K562 (cell line): ENCODE measurements around the gene FAR1. TPM values are rescaled to one million over a fixed set of nuclear protein-coding genes. Genes with fewer than 3 reads are reported as not detected.

Source experiments
- KAT8 ChIP-seq: fragments of 450-650 bp; IDR thresholded peaks from 2 replicates; pipeline ENCODE4 v1.6.1; 2016; ENCODE audit warnings: low read depth, mild to moderate bottlenecking
- NR2F6 ChIP-seq: fragments of 450-650 bp; formaldehyde crosslinking; IDR thresholded peaks from 2 replicates; pipeline ENCODE4 v1.4.0; 2020; ENCODE audit warnings: mild to moderate bottlenecking
- PHF8 ChIP-seq: fragments of 200-600 bp; sonication (generic); IDR thresholded peaks from 2 replicates; pipeline ENCODE4 v1.6.1; 2012; ENCODE audit warnings: mixed run types, mild to moderate bottlenecking, inconsistent platforms, low read length, moderate library complexity, borderline replicate concordance
- PML ChIP-seq: IDR thresholded peaks from 2 replicates; pipeline ENCODE4 v1.6.1; 2012; ENCODE audit warnings: low read length, inconsistent platforms
- POLR2G ChIP-seq: fragments of 200-400 bp; formaldehyde crosslinking; IDR thresholded peaks from 2 replicates; pipeline ENCODE4 v1.6.1; 2017; ENCODE audit warnings: low read depth, mild to moderate bottlenecking, antibody characterized with exemption, low read length, moderate library complexity
- RBM22 ChIP-seq: fragments of 200-400 bp; formaldehyde crosslinking; IDR thresholded peaks from 2 replicates; pipeline ENCODE4 v1.6.1; 2018; ENCODE audit warnings: low read length, low read depth; ENCODE audit not compliant: poor library complexity, severe bottlenecking
- STAT5A ChIP-seq: IDR thresholded peaks from 2 replicates; pipeline ENCODE4 v1.6.1; 2012; ENCODE audit warnings: low read length, inconsistent platforms, borderline replicate concordance
- ZNF175 ChIP-seq: fragments of 200-800 bp; sonication (Bioruptor generic); IDR thresholded peaks from 2 replicates; pipeline ENCODE4 v1.6.1; 2016; ENCODE audit warnings: low read depth, mild to moderate bottlenecking, missing genetic modification characterization, missing compliant biosample characterization
- ZNF263 ChIP-seq: sonication (generic); formaldehyde crosslinking; IDR thresholded peaks from 2 replicates; pipeline ENCODE4 v1.8.0; 2022; ENCODE audit warnings: mild to moderate bottlenecking, missing genetic modification reagents, borderline replicate concordance
- ZNF586 ChIP-seq: fragments of 450-650 bp; formaldehyde crosslinking; conservative IDR thresholded peaks from 2 replicates; pipeline ENCODE4 v1.4.0; 2020; ENCODE audit warnings: mild to moderate bottlenecking, moderate library complexity
- polyA plus RNA-seq, 8 experiments: library from polyadenylated mRNA; depleted of rRNA in 4 of 8; stranded (reverse) in 5 of 8; unstranded in 3 of 8; fragments of >200 nt; fragmentation: Nextera tagmentation in 2 of 8; fragmentation: Illumina TruSeq in 1 of 8; extraction: Ambion mirVana in 2 of 8; extraction: Trizol in 1 of 8; gene quantifications; 2 replicates each; pipeline versions ENCODE4 v1.2.1 to v1.2.3, GENCODE V29; 2011 to 2014; ENCODE audit warnings: inconsistent platforms in 1 of 8, missing spikeins in 1 of 8
- total RNA-seq, 7 experiments: library from RNA; depleted of rRNA in 6 of 7; stranded (reverse); fragments of >200 nt in 6 of 7; fragmentation: Illumina TruSeq in 2 of 7; extraction: Trizol in 2 of 7; gene quantifications; 2 replicates each; pipeline versions ENCODE4 v1.2.1 to v1.2.3, GENCODE V29; 2011 to 2021; ENCODE audit warnings: low replicate concordance in 1 of 7
- TF ChIP-seq, protein P1 (sequence below): sonication (generic); formaldehyde crosslinking; IDR thresholded peaks from 2 replicates; pipeline ENCODE4 v1.8.0; 2022; ENCODE audit warnings: missing genetic modification reagents, mild to moderate bottlenecking, moderate library complexity, borderline replicate concordance
- TF ChIP-seq, protein P2 (sequence below): fragments of 450-650 bp; formaldehyde crosslinking; IDR thresholded peaks from 2 replicates; pipeline ENCODE4 v1.4.0; 2020; ENCODE audit warnings: mild to moderate bottlenecking, mixed read lengths
- TF ChIP-seq, protein P3 (sequence below): sonication (generic); formaldehyde crosslinking; IDR thresholded peaks from 2 replicates; pipeline ENCODE4 v1.8.0; 2022; ENCODE audit warnings: mild to moderate bottlenecking, missing genetic modification reagents
- TF ChIP-seq, protein P4 (sequence below): sonication (generic); formaldehyde crosslinking; IDR thresholded peaks from 2 replicates; pipeline ENCODE4 v1.8.1; 2023; ENCODE audit warnings: mild to moderate bottlenecking, missing genetic modification reagents
- TF ChIP-seq, protein P5 (sequence below): sonication (generic); formaldehyde crosslinking; IDR thresholded peaks from 2 replicates; pipeline ENCODE4 v1.8.1; 2023; ENCODE audit warnings: mild to moderate bottlenecking, missing genetic modification reagents, moderate library complexity

FAR1 gene
- total and polyA plus RNA-seq, 9 of the 15 experiments (the other 6 are each of a cell fraction or from before 2014, with no cell fraction given): 17.7 to 88.2 (median 52.6) TPM

DNA sequence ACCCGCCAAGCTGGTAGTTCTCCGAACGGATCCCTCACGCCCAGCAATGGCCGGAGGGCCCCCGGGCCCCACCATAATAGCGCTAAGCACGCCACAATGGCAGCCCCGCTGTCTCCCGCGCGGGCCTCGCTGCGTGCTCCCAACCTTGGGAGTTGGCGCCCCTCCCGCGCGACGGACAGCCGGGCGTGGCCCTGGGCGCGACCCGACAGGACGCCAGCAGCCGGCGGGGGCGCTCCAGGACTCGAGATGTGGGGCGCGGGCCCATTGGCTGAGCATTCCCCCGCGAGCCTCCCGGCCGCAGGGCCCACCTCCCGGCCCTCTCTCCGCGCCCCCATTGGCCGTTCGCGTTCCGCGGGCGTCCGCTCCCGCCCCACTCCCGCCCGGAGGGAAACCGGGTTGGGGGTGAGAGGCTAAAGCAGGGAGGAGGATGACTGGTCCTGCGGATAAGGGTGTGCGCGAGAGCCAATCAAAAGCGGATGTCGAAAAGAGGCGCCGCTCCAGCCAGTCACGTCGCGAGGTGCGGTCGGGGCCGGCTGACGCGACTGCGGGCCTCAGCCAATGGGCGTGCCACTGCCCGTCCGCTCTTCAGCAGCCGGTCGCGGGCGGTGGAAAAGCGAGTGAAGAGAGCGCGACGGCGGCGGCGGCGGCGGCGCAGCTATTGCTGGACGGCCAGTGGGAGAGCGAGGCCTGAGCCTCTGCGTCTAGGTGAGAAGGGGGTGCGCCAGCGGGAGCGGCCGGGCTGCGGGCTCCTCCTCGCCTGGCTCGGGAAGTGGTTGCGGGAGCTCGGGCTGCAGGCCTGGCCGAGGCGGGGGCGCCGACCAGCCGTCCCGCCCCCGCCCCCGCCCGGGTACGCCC lies at the start of gene FAR1 (continued):
- TF ChIP-seq, protein P1, sequence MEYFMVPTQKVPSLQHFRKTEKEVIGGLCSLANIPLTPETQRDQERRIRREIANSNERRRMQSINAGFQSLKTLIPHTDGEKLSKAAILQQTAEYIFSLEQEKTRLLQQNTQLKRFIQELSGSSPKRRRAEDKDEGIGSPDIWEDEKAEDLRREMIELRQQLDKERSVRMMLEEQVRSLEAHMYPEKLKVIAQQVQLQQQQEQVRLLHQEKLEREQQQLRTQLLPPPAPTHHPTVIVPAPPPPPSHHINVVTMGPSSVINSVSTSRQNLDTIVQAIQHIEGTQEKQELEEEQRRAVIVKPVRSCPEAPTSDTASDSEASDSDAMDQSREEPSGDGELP (CRISPR knock-in tag): peak; percentile 75
- TF ChIP-seq PML (0 out of 2 replicates have a peak, but pooled peaks have one; percentile 18), ZNF175 (peak; percentile 74; the same call in 1 of the 2 replicates), NR2F6 (CRISPR knock-in tag) (no peak), POLR2G (peak; percentile 91), RBM22 (peak; percentile 55), STAT5A (no peak), ZNF586 (CRISPR knock-in tag) (no peak), KAT8 (no peak), ZNF263 (CRISPR knock-in tag) (peak; percentile 19; the same call in 1 of the 2 replicates), PHF8 (peak; percentile 69; the same call in 1 of the 2 replicates)
- TF ChIP-seq, protein P2, sequence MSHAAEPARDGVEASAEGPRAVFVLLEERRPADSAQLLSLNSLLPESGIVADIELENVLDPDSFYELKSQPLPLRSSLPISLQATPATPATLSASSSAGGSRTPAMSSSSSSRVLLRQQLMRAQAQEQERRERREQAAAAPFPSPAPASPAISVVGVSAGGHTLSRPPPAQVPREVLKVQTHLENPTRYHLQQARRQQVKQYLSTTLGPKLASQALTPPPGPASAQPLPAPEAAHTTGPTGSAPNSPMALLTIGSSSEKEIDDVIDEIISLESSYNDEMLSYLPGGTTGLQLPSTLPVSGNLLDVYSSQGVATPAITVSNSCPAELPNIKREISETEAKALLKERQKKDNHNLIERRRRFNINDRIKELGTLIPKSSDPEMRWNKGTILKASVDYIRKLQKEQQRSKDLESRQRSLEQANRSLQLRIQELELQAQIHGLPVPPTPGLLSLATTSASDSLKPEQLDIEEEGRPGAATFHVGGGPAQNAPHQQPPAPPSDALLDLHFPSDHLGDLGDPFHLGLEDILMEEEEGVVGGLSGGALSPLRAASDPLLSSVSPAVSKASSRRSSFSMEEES: no peak
- TF ChIP-seq, protein P3, sequence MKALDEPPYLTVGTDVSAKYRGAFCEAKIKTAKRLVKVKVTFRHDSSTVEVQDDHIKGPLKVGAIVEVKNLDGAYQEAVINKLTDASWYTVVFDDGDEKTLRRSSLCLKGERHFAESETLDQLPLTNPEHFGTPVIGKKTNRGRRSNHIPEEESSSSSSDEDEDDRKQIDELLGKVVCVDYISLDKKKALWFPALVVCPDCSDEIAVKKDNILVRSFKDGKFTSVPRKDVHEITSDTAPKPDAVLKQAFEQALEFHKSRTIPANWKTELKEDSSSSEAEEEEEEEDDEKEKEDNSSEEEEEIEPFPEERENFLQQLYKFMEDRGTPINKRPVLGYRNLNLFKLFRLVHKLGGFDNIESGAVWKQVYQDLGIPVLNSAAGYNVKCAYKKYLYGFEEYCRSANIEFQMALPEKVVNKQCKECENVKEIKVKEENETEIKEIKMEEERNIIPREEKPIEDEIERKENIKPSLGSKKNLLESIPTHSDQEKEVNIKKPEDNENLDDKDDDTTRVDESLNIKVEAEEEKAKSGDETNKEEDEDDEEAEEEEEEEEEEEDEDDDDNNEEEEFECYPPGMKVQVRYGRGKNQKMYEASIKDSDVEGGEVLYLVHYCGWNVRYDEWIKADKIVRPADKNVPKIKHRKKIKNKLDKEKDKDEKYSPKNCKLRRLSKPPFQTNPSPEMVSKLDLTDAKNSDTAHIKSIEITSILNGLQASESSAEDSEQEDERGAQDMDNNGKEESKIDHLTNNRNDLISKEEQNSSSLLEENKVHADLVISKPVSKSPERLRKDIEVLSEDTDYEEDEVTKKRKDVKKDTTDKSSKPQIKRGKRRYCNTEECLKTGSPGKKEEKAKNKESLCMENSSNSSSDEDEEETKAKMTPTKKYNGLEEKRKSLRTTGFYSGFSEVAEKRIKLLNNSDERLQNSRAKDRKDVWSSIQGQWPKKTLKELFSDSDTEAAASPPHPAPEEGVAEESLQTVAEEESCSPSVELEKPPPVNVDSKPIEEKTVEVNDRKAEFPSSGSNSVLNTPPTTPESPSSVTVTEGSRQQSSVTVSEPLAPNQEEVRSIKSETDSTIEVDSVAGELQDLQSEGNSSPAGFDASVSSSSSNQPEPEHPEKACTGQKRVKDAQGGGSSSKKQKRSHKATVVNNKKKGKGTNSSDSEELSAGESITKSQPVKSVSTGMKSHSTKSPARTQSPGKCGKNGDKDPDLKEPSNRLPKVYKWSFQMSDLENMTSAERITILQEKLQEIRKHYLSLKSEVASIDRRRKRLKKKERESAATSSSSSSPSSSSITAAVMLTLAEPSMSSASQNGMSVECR (CRISPR knock-in tag): peak; percentile 65
- TF ChIP-seq, protein P4, sequence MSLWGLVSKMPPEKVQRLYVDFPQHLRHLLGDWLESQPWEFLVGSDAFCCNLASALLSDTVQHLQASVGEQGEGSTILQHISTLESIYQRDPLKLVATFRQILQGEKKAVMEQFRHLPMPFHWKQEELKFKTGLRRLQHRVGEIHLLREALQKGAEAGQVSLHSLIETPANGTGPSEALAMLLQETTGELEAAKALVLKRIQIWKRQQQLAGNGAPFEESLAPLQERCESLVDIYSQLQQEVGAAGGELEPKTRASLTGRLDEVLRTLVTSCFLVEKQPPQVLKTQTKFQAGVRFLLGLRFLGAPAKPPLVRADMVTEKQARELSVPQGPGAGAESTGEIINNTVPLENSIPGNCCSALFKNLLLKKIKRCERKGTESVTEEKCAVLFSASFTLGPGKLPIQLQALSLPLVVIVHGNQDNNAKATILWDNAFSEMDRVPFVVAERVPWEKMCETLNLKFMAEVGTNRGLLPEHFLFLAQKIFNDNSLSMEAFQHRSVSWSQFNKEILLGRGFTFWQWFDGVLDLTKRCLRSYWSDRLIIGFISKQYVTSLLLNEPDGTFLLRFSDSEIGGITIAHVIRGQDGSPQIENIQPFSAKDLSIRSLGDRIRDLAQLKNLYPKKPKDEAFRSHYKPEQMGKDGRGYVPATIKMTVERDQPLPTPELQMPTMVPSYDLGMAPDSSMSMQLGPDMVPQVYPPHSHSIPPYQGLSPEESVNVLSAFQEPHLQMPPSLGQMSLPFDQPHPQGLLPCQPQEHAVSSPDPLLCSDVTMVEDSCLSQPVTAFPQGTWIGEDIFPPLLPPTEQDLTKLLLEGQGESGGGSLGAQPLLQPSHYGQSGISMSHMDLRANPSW (CRISPR knock-in tag): 0 out of 2 replicates have a peak, but pooled peaks have one; percentile 44
- TF ChIP-seq, protein P5, sequence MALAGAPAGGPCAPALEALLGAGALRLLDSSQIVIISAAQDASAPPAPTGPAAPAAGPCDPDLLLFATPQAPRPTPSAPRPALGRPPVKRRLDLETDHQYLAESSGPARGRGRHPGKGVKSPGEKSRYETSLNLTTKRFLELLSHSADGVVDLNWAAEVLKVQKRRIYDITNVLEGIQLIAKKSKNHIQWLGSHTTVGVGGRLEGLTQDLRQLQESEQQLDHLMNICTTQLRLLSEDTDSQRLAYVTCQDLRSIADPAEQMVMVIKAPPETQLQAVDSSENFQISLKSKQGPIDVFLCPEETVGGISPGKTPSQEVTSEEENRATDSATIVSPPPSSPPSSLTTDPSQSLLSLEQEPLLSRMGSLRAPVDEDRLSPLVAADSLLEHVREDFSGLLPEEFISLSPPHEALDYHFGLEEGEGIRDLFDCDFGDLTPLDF (CRISPR knock-in tag): peak; percentile 77
